Measurements from ENCODE around the gene PALD1.

Gene PALD1

DNA sequence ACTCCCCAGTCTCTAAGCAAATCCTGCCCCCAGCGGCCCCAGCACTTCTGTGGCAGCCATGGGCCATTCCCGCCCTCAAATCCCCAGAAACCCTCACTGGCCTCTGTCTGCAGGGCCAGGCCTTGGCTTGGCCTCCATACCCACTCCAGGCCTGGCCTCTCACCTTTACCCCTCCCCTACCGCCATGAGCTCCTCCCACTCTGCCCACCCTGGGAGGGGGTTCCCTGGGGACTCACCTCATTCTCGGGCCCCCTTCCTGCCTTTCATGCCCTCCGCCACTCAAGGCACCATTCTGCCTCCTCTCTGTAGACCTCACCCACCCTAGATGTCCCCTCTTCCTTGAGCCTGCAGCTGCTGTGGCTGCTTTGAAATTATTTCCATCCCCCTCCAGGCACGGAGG is 83.0 kb downstream of the PALD1 start:
- no peak for TF ChIP-seq NFIC (IDR thresholded peaks at IDR 0.05)
- TF ChIP-seq TEAD4 (IDR thresholded peaks at IDR 0.05): no peak
- TF ChIP-seq FOXM1 (IDR thresholded peaks at IDR 0.05; ENCODE audit: borderline replicate concordance, low read depth): no peak
- TF ChIP-seq EGR1 (IDR thresholded peaks at IDR 0.05): no peak
- no peak for TF ChIP-seq CREB1 (IDR thresholded peaks at IDR 0.05; ENCODE audit: low read depth)
- TF ChIP-seq, protein P1, sequence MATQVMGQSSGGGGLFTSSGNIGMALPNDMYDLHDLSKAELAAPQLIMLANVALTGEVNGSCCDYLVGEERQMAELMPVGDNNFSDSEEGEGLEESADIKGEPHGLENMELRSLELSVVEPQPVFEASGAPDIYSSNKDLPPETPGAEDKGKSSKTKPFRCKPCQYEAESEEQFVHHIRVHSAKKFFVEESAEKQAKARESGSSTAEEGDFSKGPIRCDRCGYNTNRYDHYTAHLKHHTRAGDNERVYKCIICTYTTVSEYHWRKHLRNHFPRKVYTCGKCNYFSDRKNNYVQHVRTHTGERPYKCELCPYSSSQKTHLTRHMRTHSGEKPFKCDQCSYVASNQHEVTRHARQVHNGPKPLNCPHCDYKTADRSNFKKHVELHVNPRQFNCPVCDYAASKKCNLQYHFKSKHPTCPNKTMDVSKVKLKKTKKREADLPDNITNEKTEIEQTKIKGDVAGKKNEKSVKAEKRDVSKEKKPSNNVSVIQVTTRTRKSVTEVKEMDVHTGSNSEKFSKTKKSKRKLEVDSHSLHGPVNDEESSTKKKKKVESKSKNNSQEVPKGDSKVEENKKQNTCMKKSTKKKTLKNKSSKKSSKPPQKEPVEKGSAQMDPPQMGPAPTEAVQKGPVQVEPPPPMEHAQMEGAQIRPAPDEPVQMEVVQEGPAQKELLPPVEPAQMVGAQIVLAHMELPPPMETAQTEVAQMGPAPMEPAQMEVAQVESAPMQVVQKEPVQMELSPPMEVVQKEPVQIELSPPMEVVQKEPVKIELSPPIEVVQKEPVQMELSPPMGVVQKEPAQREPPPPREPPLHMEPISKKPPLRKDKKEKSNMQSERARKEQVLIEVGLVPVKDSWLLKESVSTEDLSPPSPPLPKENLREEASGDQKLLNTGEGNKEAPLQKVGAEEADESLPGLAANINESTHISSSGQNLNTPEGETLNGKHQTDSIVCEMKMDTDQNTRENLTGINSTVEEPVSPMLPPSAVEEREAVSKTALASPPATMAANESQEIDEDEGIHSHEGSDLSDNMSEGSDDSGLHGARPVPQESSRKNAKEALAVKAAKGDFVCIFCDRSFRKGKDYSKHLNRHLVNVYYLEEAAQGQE (IDR thresholded peaks at IDR 0.05; ENCODE audit: low read depth): no peak
- TF ChIP-seq YY1 (IDR thresholded peaks at IDR 0.05; ENCODE audit: low read depth): no peak
- TF ChIP-seq CEBPB (IDR thresholded peaks at IDR 0.05): no peak
- no peak for TF ChIP-seq RAD21 (IDR thresholded peaks at IDR 0.05; ENCODE audit: low read depth)
- no peak for TF ChIP-seq EP300 (IDR thresholded peaks at IDR 0.05; ENCODE audit: borderline replicate concordance)
- TF ChIP-seq, protein P2, sequence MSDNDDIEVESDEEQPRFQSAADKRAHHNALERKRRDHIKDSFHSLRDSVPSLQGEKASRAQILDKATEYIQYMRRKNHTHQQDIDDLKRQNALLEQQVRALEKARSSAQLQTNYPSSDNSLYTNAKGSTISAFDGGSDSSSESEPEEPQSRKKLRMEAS (IDR thresholded peaks at IDR 0.05): no peak
- TF ChIP-seq, protein P3, sequence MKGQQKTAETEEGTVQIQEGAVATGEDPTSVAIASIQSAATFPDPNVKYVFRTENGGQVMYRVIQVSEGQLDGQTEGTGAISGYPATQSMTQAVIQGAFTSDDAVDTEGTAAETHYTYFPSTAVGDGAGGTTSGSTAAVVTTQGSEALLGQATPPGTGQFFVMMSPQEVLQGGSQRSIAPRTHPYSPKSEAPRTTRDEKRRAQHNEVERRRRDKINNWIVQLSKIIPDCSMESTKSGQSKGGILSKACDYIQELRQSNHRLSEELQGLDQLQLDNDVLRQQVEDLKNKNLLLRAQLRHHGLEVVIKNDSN (IDR thresholded peaks at IDR 0.05): no peak

DNA sequence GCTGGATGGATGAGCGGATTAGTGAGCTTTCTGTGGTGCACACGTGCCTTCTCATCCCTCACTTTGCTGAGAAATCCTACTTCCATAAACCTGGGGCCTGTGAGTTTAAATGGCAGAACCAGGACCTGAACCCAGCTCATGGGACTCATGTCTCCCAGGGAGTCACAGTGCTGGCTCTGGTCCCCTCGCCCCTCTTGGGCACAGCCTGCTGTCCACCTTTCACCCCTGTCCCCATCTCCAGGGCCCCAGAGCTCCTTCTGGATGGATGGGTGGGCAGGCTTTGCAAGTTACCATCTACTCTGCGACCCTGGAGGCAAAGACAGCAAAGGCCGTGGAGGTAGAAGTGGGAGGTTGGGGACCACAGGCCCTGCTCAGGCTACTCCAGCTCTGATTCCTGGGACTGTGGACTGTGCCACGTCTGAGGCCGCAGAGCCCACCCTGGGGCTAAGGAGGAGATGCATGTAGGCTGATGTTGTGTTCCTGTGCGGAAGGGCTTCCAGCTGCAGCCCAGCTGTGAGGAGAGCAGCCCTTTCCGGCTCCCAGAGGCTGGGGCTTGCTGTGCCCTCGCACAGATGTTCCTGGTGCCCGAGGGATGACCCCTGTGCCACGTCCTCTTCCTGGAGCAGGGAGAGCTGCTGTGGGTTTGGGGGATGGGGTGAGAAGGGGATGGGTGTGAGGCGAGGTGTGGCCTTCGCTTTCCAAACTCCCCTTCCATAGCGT is 83.6 kb downstream of the PALD1 start:
- TF ChIP-seq, protein P3 (IDR thresholded peaks at IDR 0.05): no peak
- no peak for TF ChIP-seq ZBTB7A (IDR thresholded peaks at IDR 0.05; ENCODE audit: low read depth)
- TF ChIP-seq TAF1 (IDR thresholded peaks at IDR 0.05; ENCODE audit: low read depth): no peak
- TF ChIP-seq TEAD4 (IDR thresholded peaks at IDR 0.05): no peak
- TF ChIP-seq RAD21 (IDR thresholded peaks at IDR 0.05; ENCODE audit: low read depth): no peak
- TF ChIP-seq, protein P1 (IDR thresholded peaks at IDR 0.05; ENCODE audit: low read depth): no peak
- no peak for TF ChIP-seq FOXM1 (IDR thresholded peaks at IDR 0.05; ENCODE audit: borderline replicate concordance, low read depth)
- no peak for TF ChIP-seq EGR1 (IDR thresholded peaks at IDR 0.05)

DNA sequence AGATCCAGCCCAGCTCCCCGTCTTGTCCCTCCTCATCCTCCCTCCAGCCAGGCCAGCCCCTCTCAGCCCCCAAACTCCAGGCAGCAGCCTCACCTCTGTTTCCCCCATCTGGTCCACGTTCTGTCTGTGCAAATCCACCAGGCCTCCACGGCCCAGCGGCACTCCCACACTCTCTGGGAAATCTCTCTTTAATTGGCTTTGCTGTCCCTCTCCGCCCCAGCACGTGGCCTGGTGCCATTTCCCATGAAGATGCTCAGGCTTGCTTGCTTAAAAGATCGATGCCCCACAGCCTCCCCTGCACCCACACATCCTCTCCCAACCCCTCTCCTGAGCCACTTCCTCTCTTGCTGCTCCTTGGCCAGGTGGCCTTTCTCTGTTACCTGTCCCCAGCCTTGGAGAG is 84.7 kb downstream of the PALD1 start:
- TF ChIP-seq NFIC (IDR thresholded peaks at IDR 0.05) (no peak), TAF1 (IDR thresholded peaks at IDR 0.05; ENCODE audit: low read depth) (no peak), EP300 (IDR thresholded peaks at IDR 0.05; ENCODE audit: borderline replicate concordance) (no peak), TEAD4 (IDR thresholded peaks at IDR 0.05) (no peak), ZBTB7A (IDR thresholded peaks at IDR 0.05; ENCODE audit: low read depth) (no peak)

DNA sequence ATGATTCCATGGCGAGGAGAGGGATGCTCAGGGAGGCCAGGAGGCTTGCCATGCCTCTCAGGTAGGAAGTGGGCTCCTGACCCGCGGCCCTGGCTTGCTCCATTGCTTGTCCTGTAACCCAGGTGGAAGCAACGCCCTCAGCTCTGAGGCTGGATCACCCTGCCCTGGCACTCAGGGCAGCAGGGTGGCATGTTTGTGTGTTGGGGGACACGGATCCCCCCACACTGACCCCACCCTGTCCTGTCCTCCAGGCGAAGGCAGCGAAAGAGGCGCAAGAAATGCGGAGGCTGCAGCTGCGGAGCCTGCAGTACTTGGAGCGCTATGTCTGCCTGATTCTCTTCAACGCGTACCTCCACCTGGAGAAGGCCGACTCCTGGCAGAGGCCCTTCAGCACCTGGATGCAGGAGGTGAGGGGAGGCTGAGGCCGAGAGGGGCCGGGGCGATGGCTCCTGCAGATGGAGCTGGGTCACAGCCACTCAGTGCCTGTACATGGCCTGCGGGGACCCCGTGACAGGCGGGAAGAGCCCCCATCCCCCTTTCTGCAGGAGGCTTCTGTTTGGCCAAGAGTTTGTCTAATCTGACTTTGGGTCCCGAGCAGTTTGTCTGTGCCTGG is 85.7 kb downstream of the PALD1 start:
- TF ChIP-seq, protein P2 (IDR thresholded peaks at IDR 0.05): no peak
- no peak for TF ChIP-seq YY1 (IDR thresholded peaks at IDR 0.05; ENCODE audit: low read depth)
- TF ChIP-seq TCF12 (IDR thresholded peaks at IDR 0.05; ENCODE audit: low read depth): no peak
- no peak for TF ChIP-seq EGR1 (IDR thresholded peaks at IDR 0.05)
- TF ChIP-seq RAD21 (IDR thresholded peaks at IDR 0.05; ENCODE audit: low read depth): no peak
- TF ChIP-seq ZBTB7A (IDR thresholded peaks at IDR 0.05; ENCODE audit: low read depth): no peak
- no peak for TF ChIP-seq FOXM1 (IDR thresholded peaks at IDR 0.05; ENCODE audit: borderline replicate concordance, low read depth)
- no peak for TF ChIP-seq EP300 (IDR thresholded peaks at IDR 0.05; ENCODE audit: borderline replicate concordance)
- TF ChIP-seq, protein P3 (IDR thresholded peaks at IDR 0.05): no peak

DNA sequence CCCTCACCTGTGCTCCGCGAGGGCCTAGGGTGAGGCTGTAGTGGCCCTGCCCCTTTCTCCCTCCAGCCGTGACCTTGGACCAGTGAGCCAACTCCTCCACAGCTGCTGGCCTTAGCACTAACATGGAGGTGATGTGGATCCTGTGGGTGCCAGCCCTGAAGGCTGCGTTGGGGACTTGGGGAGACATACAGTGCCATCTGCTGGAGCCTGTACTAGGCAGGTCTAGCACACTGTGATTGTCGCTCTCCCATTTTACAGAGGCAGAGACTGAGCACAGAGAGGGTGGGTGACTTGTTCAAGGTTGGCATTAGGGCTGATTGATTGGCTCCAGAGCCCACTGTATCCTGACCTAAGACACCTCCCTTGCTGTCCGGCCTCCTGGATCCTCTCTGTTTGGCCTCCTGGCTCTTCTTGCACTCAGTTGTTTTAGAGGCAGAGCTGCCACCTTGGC is 86.4 kb downstream of the PALD1 start:
- TF ChIP-seq, protein P1 (IDR thresholded peaks at IDR 0.05; ENCODE audit: low read depth): no peak
- TF ChIP-seq EP300 (IDR thresholded peaks at IDR 0.05; ENCODE audit: borderline replicate concordance): no peak
- TF ChIP-seq TEAD4 (IDR thresholded peaks at IDR 0.05): no peak
- TF ChIP-seq ZBTB7A (IDR thresholded peaks at IDR 0.05; ENCODE audit: low read depth): no peak
- TF ChIP-seq YY1 (IDR thresholded peaks at IDR 0.05; ENCODE audit: low read depth): no peak
- TF ChIP-seq, protein P3 (IDR thresholded peaks at IDR 0.05): no peak
- no peak for TF ChIP-seq CEBPB (IDR thresholded peaks at IDR 0.05)
- no peak for TF ChIP-seq CREB1 (IDR thresholded peaks at IDR 0.05; ENCODE audit: low read depth)
- no peak for TF ChIP-seq FOXM1 (IDR thresholded peaks at IDR 0.05; ENCODE audit: borderline replicate concordance, low read depth)
- TF ChIP-seq EGR1 (IDR thresholded peaks at IDR 0.05): no peak
- TF ChIP-seq RAD21 (IDR thresholded peaks at IDR 0.05; ENCODE audit: low read depth): no peak
- no peak for TF ChIP-seq TCF12 (IDR thresholded peaks at IDR 0.05; ENCODE audit: low read depth)
- TF ChIP-seq TAF1 (IDR thresholded peaks at IDR 0.05; ENCODE audit: low read depth): no peak
- TF ChIP-seq NFIC (IDR thresholded peaks at IDR 0.05): no peak
- TF ChIP-seq, protein P2 (IDR thresholded peaks at IDR 0.05): no peak

Data from Ishikawa (cell line).